Fibroblast of skin of abdomen (primary cell): Measurements from ENCODE around the gene FGD4.

Experiments
- DNase-seq: peaks from one replicate; pipeline ENCODE4 v3.0.0-alpha.2; 2013

FGD4 gene

DNA sequence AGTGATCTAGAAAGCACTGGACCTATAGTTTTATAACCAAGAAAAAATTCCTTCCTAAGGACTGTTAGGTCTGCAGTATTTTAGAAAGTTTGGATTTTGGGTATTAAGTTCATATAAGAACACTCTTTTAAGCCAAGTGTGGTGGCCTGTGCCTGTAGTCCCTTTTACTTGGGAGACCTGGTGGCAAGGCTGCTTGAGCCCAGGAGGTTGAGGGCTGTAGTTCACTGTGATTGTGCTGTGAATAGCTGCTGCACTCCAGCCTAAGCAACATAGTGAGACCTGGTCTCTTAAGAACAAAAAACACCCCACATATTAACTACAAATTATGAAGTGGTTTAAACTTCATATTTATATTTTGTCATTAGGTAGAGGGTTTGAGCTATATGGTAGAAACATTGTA lies 289.4 kb downstream of the FGD4 start:
- no peak for DNase-seq

DNA sequence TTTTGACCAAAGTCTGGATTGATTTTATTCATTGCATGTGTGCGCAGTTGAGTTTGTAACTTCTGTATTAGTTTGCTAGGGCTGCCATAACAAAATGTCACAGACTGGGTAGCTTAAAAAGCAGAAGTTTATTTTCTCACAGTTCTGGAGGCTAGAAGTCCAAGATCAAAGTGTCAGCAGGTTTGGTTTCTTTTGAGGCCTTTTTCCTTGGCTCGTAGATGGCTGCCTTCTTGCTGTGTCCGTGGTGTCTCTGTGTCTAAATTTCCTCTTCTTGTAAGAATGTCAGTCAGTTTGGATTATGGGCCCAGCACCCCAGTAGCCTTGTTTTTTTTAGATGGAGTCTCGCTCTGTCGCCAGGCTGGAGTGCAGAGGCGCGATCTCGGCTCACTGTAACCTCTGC lies 291.6 kb downstream of the FGD4 start:
- no peak for DNase-seq

DNA sequence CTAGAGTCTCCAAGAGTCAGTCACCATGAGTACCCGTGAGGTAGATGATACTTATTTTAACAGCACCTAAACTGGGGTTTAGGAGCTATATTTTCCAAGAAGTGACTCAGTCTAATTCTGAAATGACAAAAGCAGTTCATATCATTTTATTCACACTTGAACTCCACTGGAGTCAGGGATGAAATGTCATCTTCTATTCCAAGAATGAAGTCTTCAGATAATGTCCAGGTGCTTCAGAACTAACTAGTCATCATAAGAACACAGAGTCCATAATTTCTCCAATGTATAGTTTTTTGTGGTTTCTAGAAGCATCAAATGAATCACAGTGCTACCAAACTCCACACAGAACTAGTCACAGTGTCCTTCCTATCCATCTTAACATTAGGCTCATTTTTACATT lies 293.0 kb downstream of the FGD4 start:
- DNase-seq = no peak

DNA sequence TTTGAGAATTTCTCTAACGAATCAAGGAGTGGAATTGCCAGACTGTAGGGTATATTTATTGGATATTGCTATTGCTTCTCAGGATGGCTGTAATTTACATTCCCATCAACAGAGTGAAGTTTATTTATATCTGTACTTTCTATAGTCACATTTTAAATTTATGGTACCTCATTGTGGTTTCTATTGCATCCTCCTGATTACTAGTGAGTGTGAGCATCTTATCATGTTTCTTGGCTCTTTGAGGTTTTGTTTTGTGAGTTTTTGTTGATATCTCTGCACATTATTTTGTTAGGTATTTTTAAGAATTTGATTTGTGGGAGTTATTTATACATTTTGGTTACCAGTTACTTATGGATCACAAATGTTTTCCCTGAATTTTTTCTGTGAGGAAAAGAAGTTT lies 293.7 kb downstream of the FGD4 start:
- DNase-seq = no peak
